GM10266 (cell line): ENCODE data around the gene KLHL26.
A peak's percentile ranks its signal among the peaks of the same experiment; 100 is the strongest.

Source experiments
- DNase-seq: peaks from one replicate; pipeline ENCODE4 v3.0.0; 2012; ENCODE audit errors: extremely low spot score
- TF ChIP-seq, protein P1 (sequence below): IDR thresholded peaks from 2 replicates; pipeline ENCODE4 v1.5.1; 2012; ENCODE audit warnings: mild to moderate bottlenecking, low read depth; ENCODE audit not compliant: control insufficient read depth, insufficient read depth; ENCODE audit errors: missing control alignments

The KLHL26 gene, protein sequence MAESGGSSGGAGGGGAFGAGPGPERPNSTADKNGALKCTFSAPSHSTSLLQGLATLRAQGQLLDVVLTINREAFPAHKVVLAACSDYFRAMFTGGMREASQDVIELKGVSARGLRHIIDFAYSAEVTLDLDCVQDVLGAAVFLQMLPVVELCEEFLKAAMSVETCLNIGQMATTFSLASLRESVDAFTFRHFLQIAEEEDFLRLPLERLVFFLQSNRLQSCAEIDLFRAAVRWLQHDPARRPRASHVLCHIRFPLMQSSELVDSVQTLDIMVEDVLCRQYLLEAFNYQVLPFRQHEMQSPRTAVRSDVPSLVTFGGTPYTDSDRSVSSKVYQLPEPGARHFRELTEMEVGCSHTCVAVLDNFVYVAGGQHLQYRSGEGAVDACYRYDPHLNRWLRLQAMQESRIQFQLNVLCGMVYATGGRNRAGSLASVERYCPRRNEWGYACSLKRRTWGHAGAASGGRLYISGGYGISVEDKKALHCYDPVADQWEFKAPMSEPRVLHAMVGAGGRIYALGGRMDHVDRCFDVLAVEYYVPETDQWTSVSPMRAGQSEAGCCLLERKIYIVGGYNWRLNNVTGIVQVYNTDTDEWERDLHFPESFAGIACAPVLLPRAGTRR

DNA sequence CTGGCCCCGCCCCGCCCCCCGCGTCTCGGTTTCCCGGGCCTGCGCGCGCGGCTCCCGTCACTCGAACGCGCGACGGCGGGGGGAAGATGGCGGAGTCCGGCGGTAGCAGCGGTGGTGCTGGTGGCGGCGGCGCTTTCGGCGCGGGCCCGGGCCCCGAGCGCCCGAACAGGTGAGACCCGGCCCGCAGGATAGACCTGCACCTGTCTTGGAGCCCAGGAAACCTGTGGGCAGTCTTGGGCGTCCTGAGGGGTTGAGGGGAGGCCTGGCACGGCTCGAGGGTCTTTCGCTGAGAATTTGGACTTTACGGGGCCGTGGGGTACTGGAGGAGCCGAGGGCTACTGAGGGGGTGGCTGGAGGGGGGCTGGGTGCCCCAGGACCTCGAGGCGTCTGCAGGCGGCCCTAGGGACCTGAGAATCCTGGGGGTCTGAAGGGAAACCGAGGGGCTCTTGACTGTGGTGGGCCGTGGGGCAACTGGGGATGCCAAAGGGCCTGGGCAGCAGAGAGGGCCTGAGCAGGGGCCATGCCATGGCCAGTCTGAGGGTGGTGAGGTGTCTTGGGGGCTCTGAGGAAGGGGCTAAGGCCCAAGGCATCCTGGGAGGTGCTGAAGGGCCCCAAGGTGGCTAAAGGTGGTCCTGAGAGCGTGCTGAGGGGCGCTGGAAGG, at the start of gene KLHL26:
Gene KLHL26 (plus strand): TSS at position 60 of the 661 bp plus-strand sequence. CDS start 27 bp downstream, at position 87.
- TF ChIP-seq, protein P1, sequence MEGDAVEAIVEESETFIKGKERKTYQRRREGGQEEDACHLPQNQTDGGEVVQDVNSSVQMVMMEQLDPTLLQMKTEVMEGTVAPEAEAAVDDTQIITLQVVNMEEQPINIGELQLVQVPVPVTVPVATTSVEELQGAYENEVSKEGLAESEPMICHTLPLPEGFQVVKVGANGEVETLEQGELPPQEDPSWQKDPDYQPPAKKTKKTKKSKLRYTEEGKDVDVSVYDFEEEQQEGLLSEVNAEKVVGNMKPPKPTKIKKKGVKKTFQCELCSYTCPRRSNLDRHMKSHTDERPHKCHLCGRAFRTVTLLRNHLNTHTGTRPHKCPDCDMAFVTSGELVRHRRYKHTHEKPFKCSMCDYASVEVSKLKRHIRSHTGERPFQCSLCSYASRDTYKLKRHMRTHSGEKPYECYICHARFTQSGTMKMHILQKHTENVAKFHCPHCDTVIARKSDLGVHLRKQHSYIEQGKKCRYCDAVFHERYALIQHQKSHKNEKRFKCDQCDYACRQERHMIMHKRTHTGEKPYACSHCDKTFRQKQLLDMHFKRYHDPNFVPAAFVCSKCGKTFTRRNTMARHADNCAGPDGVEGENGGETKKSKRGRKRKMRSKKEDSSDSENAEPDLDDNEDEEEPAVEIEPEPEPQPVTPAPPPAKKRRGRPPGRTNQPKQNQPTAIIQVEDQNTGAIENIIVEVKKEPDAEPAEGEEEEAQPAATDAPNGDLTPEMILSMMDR, result no peak
- DNase-seq, result no peak

DNA sequence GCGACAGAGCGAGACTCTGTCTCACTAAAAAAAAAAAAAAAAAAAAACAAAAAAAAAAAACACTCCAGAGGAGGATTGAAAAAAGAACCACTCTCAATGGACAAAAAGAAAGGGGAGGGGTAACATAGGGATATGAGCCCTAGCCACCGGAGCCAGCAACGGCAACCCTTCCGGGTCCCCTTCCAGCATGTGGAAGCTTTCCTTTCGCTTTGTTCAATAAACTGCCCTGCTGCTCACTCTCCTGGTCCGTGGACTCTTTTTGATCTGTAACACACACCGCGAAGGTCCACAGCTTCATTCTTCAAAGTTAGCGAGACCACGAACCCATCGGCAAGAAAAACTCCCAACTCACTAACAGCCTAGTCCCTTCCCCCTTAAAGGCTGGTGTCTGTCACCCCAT, 49.3 kb upstream of the KLHL26 start:
- DNase-seq, result no peak
- TF ChIP-seq, protein P1, result no peak

DNA sequence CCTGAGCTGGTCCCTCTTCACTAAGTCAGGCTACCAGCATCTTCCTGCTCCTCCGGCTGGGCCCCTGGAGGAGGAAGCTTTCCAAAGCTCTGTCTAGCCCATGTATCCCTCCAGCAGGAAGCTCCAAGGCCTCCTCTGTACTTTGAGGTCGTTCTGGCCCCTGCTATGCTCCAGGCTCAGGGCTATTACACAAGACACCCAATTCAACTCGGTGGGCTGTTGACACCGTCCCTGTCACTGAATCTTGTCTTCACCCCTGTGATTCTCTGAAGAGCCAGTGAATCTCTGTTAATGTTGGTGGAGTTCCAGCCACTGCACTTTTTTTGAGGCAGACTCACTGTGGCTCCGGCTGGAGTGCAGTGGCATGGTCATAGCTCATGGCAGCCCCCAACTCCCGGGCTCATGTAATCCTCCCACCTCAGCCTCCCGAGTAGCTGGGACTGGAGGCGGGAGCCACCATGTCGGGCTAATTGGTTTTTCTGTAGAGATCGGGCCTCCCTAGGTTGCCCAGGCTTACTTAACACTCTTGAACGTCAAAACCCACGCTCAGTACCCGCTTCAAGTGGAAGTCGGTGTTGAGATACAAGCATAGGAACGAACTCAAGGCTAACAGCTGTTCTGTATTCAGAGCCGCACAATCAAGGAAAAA, 48.7 kb upstream of the KLHL26 start:
- TF ChIP-seq, protein P1, result no peak
- DNase-seq, result no peak

DNA sequence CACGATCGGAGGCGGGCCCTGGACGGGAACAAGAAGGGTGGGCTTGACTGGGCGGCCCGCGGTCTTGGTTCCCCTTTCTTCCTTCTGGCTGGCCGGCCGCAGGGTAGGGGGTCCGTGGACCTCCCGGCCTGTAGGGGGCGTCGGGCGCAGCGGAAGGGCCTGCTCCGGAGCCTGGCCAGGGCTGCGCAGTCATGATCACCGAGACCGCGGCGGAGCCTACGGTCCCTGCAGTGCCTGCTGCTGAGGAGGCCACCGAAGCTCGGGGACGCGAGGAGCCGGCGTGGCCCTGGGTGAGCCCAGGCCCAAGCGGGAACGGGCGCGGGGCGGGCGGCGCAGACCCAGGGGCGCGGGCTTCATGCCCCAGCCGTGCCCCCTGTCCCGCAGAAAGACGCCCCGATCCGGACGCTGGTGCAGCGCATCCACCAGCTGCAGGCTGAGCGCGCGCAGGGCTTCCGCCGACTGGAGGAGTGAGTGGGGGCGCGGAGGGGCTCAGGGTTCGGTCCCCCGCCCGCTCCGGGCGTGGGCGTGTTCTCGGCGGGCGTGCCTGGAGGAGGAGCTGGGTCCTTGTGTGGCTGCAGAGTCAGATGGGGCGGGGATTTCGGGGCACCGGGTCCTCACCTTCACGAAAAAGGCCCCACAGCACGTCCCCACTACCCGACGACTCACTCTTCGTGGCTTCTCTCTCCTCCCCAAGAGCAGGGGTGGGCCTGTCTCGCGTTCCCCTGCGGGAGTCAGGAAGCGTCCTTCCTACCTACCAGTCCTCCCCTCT, 48.0 kb upstream of the KLHL26 start, which contains the start of gene REX1BD:
Gene REX1BD (plus strand): TSS at position 188 of the 769 bp plus-strand sequence. CDS start 4 bp downstream, at position 192.
- peak; percentile 90 for DNase-seq

DNA sequence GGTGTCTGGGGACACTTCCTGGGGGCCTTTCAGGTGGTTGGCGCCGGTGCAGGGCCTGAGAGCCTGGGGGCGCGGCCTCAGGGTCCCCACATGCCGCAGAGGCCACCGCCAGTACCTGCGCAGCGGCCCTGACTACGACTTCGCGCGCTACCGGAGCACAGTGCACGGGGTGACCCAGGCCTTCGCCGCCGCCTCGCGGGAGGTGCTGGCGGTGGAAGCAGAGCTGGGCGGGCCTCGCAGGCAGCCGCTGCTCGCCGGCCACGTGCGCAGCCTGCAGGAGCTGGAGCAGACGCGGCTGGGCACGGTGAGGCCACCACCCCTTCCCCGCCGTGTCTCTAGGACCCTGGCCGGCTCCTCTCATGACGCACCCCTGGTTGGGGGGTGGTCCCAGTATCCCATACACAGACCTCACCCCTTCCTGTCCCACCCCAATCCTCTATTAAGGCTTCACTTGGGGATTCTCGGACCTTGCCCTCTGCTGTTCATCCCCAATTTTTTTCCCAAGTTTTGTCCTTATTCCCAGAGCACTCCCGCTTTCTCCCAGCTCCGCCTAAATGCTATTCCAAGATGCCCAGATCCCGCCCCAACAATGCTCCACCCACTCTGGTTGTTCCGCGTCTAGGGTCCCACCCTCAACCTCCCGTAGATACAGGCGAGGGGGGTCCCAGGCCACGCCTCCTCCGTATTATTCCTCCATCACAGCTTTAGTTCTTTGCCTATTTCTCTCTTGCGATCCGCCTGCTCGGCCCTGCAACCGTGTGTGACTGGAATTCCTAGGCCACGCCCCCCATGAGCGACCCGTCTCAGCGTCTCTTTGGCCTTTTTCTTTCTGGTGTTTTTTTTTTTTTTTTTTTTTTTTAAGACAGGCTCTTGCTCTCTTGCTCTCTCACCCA, 47.2 kb upstream of the KLHL26 start:
- peak; percentile 84 for DNase-seq
- TF ChIP-seq, protein P1, result peak; percentile 11

More for the DNA sequence above, 48.0 kb upstream of the KLHL26 start, which contains the start of gene REX1BD:
- TF ChIP-seq, protein P1, result peak; percentile 93
